BLaER1 treated with 17β-estradiol and CSF1 and Interleukin-3, amounts not matched to agents 10 nM and 100 nM (cell line): ENCODE results near the gene PHPT1.
A peak's percentile ranks its signal among the peaks of the same experiment; 100 is the strongest.
"Not testable (repeated sequence)": the region's sequence is repeated elsewhere in the genome, so short reads cannot be mapped to it uniquely, and the experiment has no call there.

Experiments
- H3K27ac ChIP-seq, 11 experiments: shearing (Covaris generic); formaldehyde crosslinking; 2 replicates each; pipeline ENCODE4 v1.8.1; 2022
- H3K27me3 ChIP-seq, 11 experiments: shearing (Covaris generic); formaldehyde crosslinking; 2 replicates each; pipeline ENCODE4 v1.8.1; 2022
- H3K36me3 ChIP-seq, 11 experiments: shearing (Covaris generic); formaldehyde crosslinking; 2 replicates each; pipeline ENCODE4 v1.8.1; 2022
- H3K4me1 ChIP-seq, 10 experiments: shearing (Covaris generic); formaldehyde crosslinking; 2 replicates each; pipeline ENCODE4 v1.8.1; 2022
- H3K4me2 ChIP-seq, 11 experiments: shearing (Covaris generic); formaldehyde crosslinking; 2 replicates each; pipeline ENCODE4 v1.8.1; 2022
- H3K4me3 ChIP-seq, 10 experiments: shearing (Covaris generic); formaldehyde crosslinking; 2 replicates each; pipeline ENCODE4 v1.8.1; 2022
- H3K9ac ChIP-seq, 11 experiments: shearing (Covaris generic); formaldehyde crosslinking; 2 replicates each; pipeline ENCODE4 v1.8.1; 2022
- H3K9me3 ChIP-seq, 11 experiments: shearing (Covaris generic); formaldehyde crosslinking; replicated peaks in 1 of 11; 2 replicates each; pipeline ENCODE4 v1.8.1; 2022
- H4K20me1 ChIP-seq, 11 experiments: shearing (Covaris generic); formaldehyde crosslinking; 2 replicates each; pipeline ENCODE4 v1.8.1; 2022
- Cebpa-rat ChIP-seq, 11 experiments: shearing (Covaris generic); IDR thresholded peaks; 2 replicates each; pipeline ENCODE4 v1.8.1; 2022

Gene PHPT1

GRCh38 chr9:136849038-136849959 lies at the start of gene PHPT1:
PHPT1 (plus strand) TSS chr9:136849409; CDS start chr9:136849431, 22 bp downstream.
- peaks cover 19 to 48% (median 30%) of the 10 kb centered on the region in 10 experiments for H3K4me1 ChIP-seq
- H3K27me3 ChIP-seq: peaks cover 16 to 40% (median 37%) of the 10 kb centered on the region in 11 experiments
- peak within 1 kb of the TSS; percentile 32 to 86 (median 79) for H3K27ac ChIP-seq
- TF ChIP-seq Cebpa-rat (IDR thresholded peaks at IDR 0.05): peak in 4 of 11 experiments; percentile 10 to 42 (median 31); a peak in 1 of 22 replicates
- H3K36me3 ChIP-seq: peaks cover 9 to 26% (median 17%) of the 10 kb centered on the region in 11 experiments; a peak in 17 of 22 replicates
- H3K4me2 ChIP-seq: peak within 1 kb of the TSS; percentile 96 to 100 (median 99)
- H3K4me3 ChIP-seq: peak within 1 kb of the TSS; percentile 61 to 94 (median 72)
- peaks cover 13 to 41% (median 24%) of the 10 kb centered on the region in 11 experiments; a peak in 21 of 22 replicates for H4K20me1 ChIP-seq
- H3K9me3 ChIP-seq: peaks cover 0 to 22% (median 9%) of the 10 kb centered on the region in 11 experiments; a peak in 12 of 22 replicates
- peak within 1 kb of the TSS; percentile 68 to 90 (median 81) for H3K9ac ChIP-seq

GRCh38 chr9:136799854-136800657 lies 49.2 kb upstream of the PHPT1 start:
- Histone ChIP-seq H3K4me3 (peak overlapping the region; percentile 44 to 67 (median 52)), H4K20me1 (peaks cover 0 to 33% (median 7%) of the 10 kb centered on the region in 11 experiments; a peak in 11 of 22 replicates), H3K27me3 (peaks cover 0 to 23% (median 9%) of the 10 kb centered on the region in 11 experiments; a peak in 12 of 22 replicates), H3K4me1 (peaks cover 27 to 65% (median 57%) of the 10 kb centered on the region in 10 experiments), H3K4me2 (peak overlapping the region; percentile 91 to 99 (median 97)), H3K9me3 (no peaks in the 10 kb centered on the region), H3K9ac (peak overlapping the region in 5 of 11 experiments; percentile 41 to 66 (median 53); a peak in 12 of 22 replicates), H3K36me3 (peaks cover 0 to 18% (median 9%) of the 10 kb centered on the region in 11 experiments; a peak in 12 of 22 replicates), H3K27ac (peak overlapping the region in 2 of 11 experiments; percentile 14 to 18; a peak in 1 of 22 replicates)
- TF ChIP-seq Cebpa-rat (IDR thresholded peaks at IDR 0.05): no peak

- TF ChIP-seq Cebpa-rat (IDR thresholded peaks at IDR 0.05): no peak
- no peak overlapping the region for H3K27ac ChIP-seq
- peaks cover 0 to 18% (median 9%) of the 10 kb centered on the region in 11 experiments; a peak in 12 of 22 replicates for H3K27me3 ChIP-seq
- peaks cover 41 to 65% (median 55%) of the 10 kb centered on the region in 10 experiments for H3K4me1 ChIP-seq
- H3K9ac ChIP-seq: peak overlapping the region in 1 of 11 experiments; percentile 35; a peak in 1 of 22 replicates
- H3K4me2 ChIP-seq: peak overlapping the region in 9 of 11 experiments; percentile 91 to 99 (median 95); a peak in 6 of 22 replicates
- H3K36me3 ChIP-seq: peaks cover 0 to 33% (median 18%) of the 10 kb centered on the region in 11 experiments; a peak in 13 of 22 replicates
- no peak overlapping the region for H3K4me3 ChIP-seq
- no peaks in the 10 kb centered on the region for H3K9me3 ChIP-seq
- H4K20me1 ChIP-seq: peaks cover 0 to 40% (median 7%) of the 10 kb centered on the region in 11 experiments; a peak in 11 of 22 replicates
Observed at GRCh38 chr9:136802321-136802720, 46.9 kb upstream of the PHPT1 start.

- not testable (repeated sequence) for H3K9me3 ChIP-seq, H3K27ac ChIP-seq, H3K4me3 ChIP-seq, H3K4me2 ChIP-seq
- Histone ChIP-seq H3K27me3 (peaks cover 0 to 17% (median 9%) of the 10 kb centered on the region in 11 experiments; a peak in 12 of 22 replicates), H3K4me1 (peaks cover 41 to 61% (median 53%) of the 10 kb centered on the region in 10 experiments), H3K36me3 (peaks cover 0 to 33% (median 18%) of the 10 kb centered on the region in 11 experiments; a peak in 13 of 22 replicates), H3K9ac (peak overlapping the region in 1 of 11 experiments; percentile 33; a peak in 1 of 22 replicates), H4K20me1 (peaks cover 0 to 41% (median 7%) of the 10 kb centered on the region in 11 experiments; a peak in 12 of 22 replicates)
Observed at GRCh38 chr9:136803009-136803550, 46.1 kb upstream of the PHPT1 start.

- no peak overlapping the region for H3K27ac ChIP-seq
- peaks cover 41 to 57% (median 49%) of the 10 kb centered on the region in 10 experiments for H3K4me1 ChIP-seq
- H3K27me3 ChIP-seq: peaks cover 0 to 15% (median 8%) of the 10 kb centered on the region in 11 experiments; a peak in 12 of 22 replicates
- H3K4me2 ChIP-seq: no peak overlapping the region
- peaks cover 0 to 47% (median 15%) of the 10 kb centered on the region in 11 experiments; a peak in 16 of 22 replicates for H4K20me1 ChIP-seq
- peak overlapping the region in 1 of 11 experiments; percentile 33; a peak in 1 of 22 replicates for H3K9ac ChIP-seq
- H3K36me3 ChIP-seq: peaks cover 0 to 33% (median 18%) of the 10 kb centered on the region in 11 experiments; a peak in 13 of 22 replicates
- H3K4me3 ChIP-seq: no peak overlapping the region
- no peaks in the 10 kb centered on the region for H3K9me3 ChIP-seq
- TF ChIP-seq Cebpa-rat (IDR thresholded peaks at IDR 0.05): no peak
Observed at GRCh38 chr9:136803551-136804508, 45.4 kb upstream of the PHPT1 start.

- Histone ChIP-seq H3K9me3 (no peaks in the 10 kb centered on the region), H4K20me1 (peaks cover 1 to 47% (median 23%) of the 10 kb centered on the region in 11 experiments; a peak in 19 of 22 replicates), H3K9ac (peak overlapping the region in 3 of 11 experiments; percentile 16 to 37 (median 18); a peak in 2 of 22 replicates), H3K27ac (no peak overlapping the region), H3K36me3 (peaks cover 0 to 39% (median 24%) of the 10 kb centered on the region in 11 experiments; a peak in 16 of 22 replicates), H3K4me3 (no peak overlapping the region), H3K4me2 (no peak overlapping the region), H3K27me3 (peaks cover 0 to 7% (median under 1%) of the 10 kb centered on the region in 11 experiments; a peak in 9 of 22 replicates), H3K4me1 (peaks cover 44 to 57% (median 49%) of the 10 kb centered on the region in 10 experiments)
- TF ChIP-seq Cebpa-rat (IDR thresholded peaks at IDR 0.05): no peak
Observed at GRCh38 chr9:136804509-136805206, 44.6 kb upstream of the PHPT1 start.
